Ovary (tissue), 9 donors: ENCODE data around the gene SPAG16. TPM values are rescaled to one million over a fixed set of nuclear protein-coding genes. Genes with fewer than 3 reads are reported as not detected.

Experiments used
- DNase-seq, 5 donors: peaks; one replicate each; pipeline ENCODE4 v3.0.0-alpha.2; 2019 to 2020
- H3K27ac ChIP-seq, 2 donors: fragments of 200-600 bp; one replicate each; pipeline versions ENCODE4 v1.5.1 to v1.8.0; 2019 to 2022
- H3K27me3 ChIP-seq: fragments of 200-600 bp; one replicate; pipeline ENCODE4 v1.8.0; 2022
- H3K36me3 ChIP-seq: fragments of 200-600 bp; sonication (generic); one replicate; pipeline ENCODE4 v1.5.1; 2019
- H3K4me1 ChIP-seq: one replicate; pipeline ENCODE4 v1.8.1; 2013; ENCODE audit warnings: mild to moderate bottlenecking, moderate library complexity; ENCODE audit not compliant: insufficient read depth
- H3K4me3 ChIP-seq: fragments of 200-600 bp; sonication (generic); one replicate; pipeline ENCODE4 v1.5.1; 2017
- H3K9me3 ChIP-seq, 2 donors: fragments of 200-600 bp in 1 of 2; sonication (generic) in 1 of 2; one replicate each; pipeline versions ENCODE4 v1.5.1 to v1.8.1; 2013 to 2019; ENCODE audit warnings: mild to moderate bottlenecking in 1 of 2, moderate library complexity in 1 of 2
- CTCF ChIP-seq, 3 donors: fragments of 450-650 bp in 2 of 3; fragments of 200-600 bp in 1 of 3; IDR thresholded peaks; one replicate each; pipeline versions ENCODE4 v1.5.1 to v1.8.0; 2016 to 2022; ENCODE audit warnings: antibody characterized with exemption in 3 of 3, mild to moderate bottlenecking in 1 of 3
- EP300 ChIP-seq: sonication (generic); formaldehyde crosslinking; IDR thresholded peaks from one replicate; pipeline ENCODE4 v1.6.1; 2017; ENCODE audit warnings: antibody characterized with exemption
- POLR2A ChIP-seq: fragments of 450-650 bp; IDR thresholded peaks from one replicate; pipeline ENCODE4 v1.6.1; 2017; ENCODE audit warnings: antibody characterized with exemption, mild to moderate bottlenecking, moderate library complexity
- WGBS, 3 donors: extraction: QIAGEN DNeasy Blood & Tissue Kit in 1 of 3; methylation state at CpG; one replicate each; pipeline versions ENCODE4 v1.1.5 to v1.1.7; 2013 to 2017; 5-methylcytosine and 5-hydroxymethylcytosine counted together
- intact Hi-C, 4 donors: fragments of 100-400 bp; cut with DNase I; formaldehyde crosslinking; loops; one replicate each; pipeline versions ENCODE4 v1.11.0 to v1.15.1; 2022 to 2023
- polyA plus RNA-seq, 2 donors: library from polyadenylated mRNA; stranded (reverse); fragments of 200-250 nt in 1 of 2; fragments of 350-450 nt in 1 of 2; fragmentation: Illumina TruSeq in 1 of 2; extraction: RNeasy Lipid Tissue Mini Kit (QIAGEN cat#74804) in 1 of 2; gene quantifications; one replicate each; pipeline ENCODE4 v1.2.3, GENCODE V29; 2013 to 2014
- total RNA-seq, 7 donors: library from RNA; depleted of rRNA in 2 of 7; stranded (reverse); fragments of >200 nt in 2 of 7; fragmentation: NEBNext Ultra II Directional in 3 of 7; extraction: Animal tissue kit (Norgen Biotek cat#: 25700) in 3 of 7; gene quantifications; one replicate each; pipeline versions ENCODE4 v1.1.0 to v1.2.4, GENCODE V29; 2016 to 2023
- donor health status: DM: no; HTN: no; CAD: no; lungs with moderate emphysema.
- donor health status: DM: no; HTN: no; CAD: no.
- donor health status: Bipolar disorder and iron deficiency.
- donor health status: DM: yes; HTN: yes; CAD: no.
- donor health status: DM: no; HTN: no; CAD: no.
- donor health status: DM: yes; HTN: yes; CAD: no.

Gene SPAG16
- total and polyA plus RNA-seq, 9 donors, result 25.2 to 58.7 (median 28.9) TPM

GRCh38 chr2:213420828-213421385, 136.6 kb downstream of the SPAG16 start:
- 87 to 92% (median 88%) methylated on average over 5 of the region's 5 CpGs for WGBS, 3 donors
- H3K4me1 ChIP-seq, result no peaks in the 10 kb centered on the region
- no peak for DNase-seq
- H3K4me3 ChIP-seq, result no peak overlapping the region
- intact Hi-C loops, result no loop called here
- TF ChIP-seq EP300, result no peak
- no peak for TF ChIP-seq CTCF (IDR thresholded peaks at IDR 0.05)
- no peak for TF ChIP-seq POLR2A
- no peaks in the 10 kb centered on the region for H3K36me3 ChIP-seq
- no peaks in the 10 kb centered on the region for H3K27me3 ChIP-seq
- no peak overlapping the region for H3K27ac ChIP-seq
- no peaks in the 10 kb centered on the region for H3K9me3 ChIP-seq

- no peak overlapping the region for H3K27ac ChIP-seq
- H3K27me3 ChIP-seq, result no peaks in the 10 kb centered on the region
- no peak for DNase-seq
- intact Hi-C loops, result no loop called here
- WGBS, 3 donors, result 87 to 95% (median 87%) methylated on average over 2 of the region's 2 CpGs
- TF ChIP-seq EP300 (no peak), CTCF (IDR thresholded peaks at IDR 0.05) (no peak), POLR2A (no peak)
- H3K4me3 ChIP-seq, result no peak overlapping the region
- H3K4me1 ChIP-seq, result no peaks in the 10 kb centered on the region
- no peaks in the 10 kb centered on the region for H3K36me3 ChIP-seq
- no peaks in the 10 kb centered on the region for H3K9me3 ChIP-seq
These were observed 137.9 kb downstream of the SPAG16 start for GRCh38 chr2:213422211-213422610.

- 59 to 85% (median 79%) methylated on average over 1 of the region's 1 CpG for WGBS, 3 donors
- H3K4me3 ChIP-seq, result no peak overlapping the region
- no peaks in the 10 kb centered on the region for H3K27me3 ChIP-seq
- no peaks in the 10 kb centered on the region for H3K9me3 ChIP-seq
- no peak overlapping the region for H3K27ac ChIP-seq
- DNase-seq, result no peak
- intact Hi-C loops, result no loop called here
- H3K36me3 ChIP-seq, result no peaks in the 10 kb centered on the region
- H3K4me1 ChIP-seq, result no peaks in the 10 kb centered on the region
- TF ChIP-seq EP300, result no peak
- TF ChIP-seq POLR2A, result no peak
- TF ChIP-seq CTCF (IDR thresholded peaks at IDR 0.05), result no peak
These were observed 141.4 kb downstream of the SPAG16 start for GRCh38 chr2:213425618-213426017.

GRCh38 chr2:213429516-213429915, 145.3 kb downstream of the SPAG16 start:
- DNase-seq, result no peak
- H3K27ac ChIP-seq, result no peak overlapping the region
- H3K4me3 ChIP-seq, result no peak overlapping the region
- TF ChIP-seq POLR2A, result no peak
- TF ChIP-seq EP300, result no peak
- no peak for TF ChIP-seq CTCF (IDR thresholded peaks at IDR 0.05)
- no peaks in the 10 kb centered on the region for H3K36me3 ChIP-seq
- no peaks in the 10 kb centered on the region for H3K9me3 ChIP-seq
- no peaks in the 10 kb centered on the region for H3K27me3 ChIP-seq
- no peaks in the 10 kb centered on the region for H3K4me1 ChIP-seq
- 75 to 90% (median 82%) methylated on average over 2 of the region's 2 CpGs for WGBS, 3 donors
- intact Hi-C loops, result no loop called here
